ENCODE results near the gene RHOD.

RHOD gene

DNA sequence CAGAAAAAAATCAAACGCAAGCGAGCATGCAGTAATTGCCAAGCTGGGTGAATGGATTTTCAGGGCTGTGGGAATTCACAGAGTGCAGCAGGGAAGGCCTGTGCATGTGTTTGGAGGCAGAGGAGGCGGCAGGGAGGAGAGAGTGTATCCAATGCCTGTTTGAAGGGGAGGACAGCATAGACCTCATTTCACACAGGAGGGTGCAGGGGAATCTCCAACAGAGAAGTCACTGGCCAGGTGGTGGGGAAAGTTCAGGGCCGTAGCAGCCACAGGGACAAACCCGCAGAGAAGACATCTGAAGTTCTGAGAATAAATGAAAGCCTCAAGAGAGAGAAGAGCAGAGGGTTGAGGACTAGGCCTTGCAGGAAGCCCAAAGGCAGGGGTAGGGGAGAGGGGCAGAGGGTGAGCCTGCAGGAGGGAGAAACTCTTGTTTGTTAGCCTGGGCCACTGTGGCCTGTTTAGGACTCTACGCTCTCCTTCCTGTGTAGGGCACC, 43.2 kb downstream of the RHOD start:
- no peak overlapping the region for H3K4me3 ChIP-seq (ENCODE audit: low read depth, low read length)
- TF ChIP-seq, protein P1, sequence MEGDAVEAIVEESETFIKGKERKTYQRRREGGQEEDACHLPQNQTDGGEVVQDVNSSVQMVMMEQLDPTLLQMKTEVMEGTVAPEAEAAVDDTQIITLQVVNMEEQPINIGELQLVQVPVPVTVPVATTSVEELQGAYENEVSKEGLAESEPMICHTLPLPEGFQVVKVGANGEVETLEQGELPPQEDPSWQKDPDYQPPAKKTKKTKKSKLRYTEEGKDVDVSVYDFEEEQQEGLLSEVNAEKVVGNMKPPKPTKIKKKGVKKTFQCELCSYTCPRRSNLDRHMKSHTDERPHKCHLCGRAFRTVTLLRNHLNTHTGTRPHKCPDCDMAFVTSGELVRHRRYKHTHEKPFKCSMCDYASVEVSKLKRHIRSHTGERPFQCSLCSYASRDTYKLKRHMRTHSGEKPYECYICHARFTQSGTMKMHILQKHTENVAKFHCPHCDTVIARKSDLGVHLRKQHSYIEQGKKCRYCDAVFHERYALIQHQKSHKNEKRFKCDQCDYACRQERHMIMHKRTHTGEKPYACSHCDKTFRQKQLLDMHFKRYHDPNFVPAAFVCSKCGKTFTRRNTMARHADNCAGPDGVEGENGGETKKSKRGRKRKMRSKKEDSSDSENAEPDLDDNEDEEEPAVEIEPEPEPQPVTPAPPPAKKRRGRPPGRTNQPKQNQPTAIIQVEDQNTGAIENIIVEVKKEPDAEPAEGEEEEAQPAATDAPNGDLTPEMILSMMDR (IDR thresholded peaks at IDR 0.05; ENCODE audit: low read depth, low read length), result no peak

DNA sequence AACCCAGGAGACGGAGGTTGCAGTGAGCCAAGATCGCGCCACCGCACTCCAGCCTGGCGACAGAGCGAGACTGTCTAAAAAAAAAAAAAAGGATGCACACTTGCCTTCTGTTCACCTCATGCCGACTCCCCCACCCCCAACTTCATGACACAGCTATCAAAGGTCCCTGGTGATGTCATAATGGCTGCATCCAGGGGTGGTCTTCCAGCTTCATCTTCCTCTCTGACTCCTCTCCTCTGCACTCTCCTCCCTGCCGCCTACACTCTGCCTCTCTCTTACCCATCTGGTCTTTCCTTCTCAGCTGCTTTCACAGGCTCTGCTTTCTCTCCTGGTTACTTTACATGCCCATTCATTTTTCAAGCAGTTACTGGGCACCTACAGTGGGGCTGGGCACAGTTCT, 46.0 kb downstream of the RHOD start:
- TF ChIP-seq, protein P1 (IDR thresholded peaks at IDR 0.05; ENCODE audit: low read depth, low read length), result no peak
- no peak overlapping the region for H3K4me3 ChIP-seq (ENCODE audit: low read depth, low read length)

DNA sequence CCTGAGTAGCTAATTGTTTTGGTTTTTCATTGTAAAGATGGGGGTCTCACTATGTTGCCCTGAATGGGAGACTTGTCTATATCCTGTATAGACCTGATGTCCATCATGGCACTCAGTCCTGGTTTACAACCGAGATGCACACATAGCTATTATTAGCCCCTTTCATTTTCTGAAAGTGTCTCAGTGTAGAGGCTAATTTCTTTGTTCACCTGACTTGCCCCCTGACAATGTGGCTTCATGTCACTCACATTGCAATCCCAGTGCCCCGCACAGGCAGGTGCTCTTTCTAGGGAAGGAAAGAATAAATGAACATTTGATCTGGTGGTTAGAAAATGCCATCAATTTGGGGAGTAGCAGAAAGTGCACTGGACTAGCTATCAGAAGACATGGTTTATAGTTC, 49.3 kb downstream of the RHOD start:
- no peak overlapping the region for H3K4me3 ChIP-seq (ENCODE audit: low read depth, low read length)

DNA sequence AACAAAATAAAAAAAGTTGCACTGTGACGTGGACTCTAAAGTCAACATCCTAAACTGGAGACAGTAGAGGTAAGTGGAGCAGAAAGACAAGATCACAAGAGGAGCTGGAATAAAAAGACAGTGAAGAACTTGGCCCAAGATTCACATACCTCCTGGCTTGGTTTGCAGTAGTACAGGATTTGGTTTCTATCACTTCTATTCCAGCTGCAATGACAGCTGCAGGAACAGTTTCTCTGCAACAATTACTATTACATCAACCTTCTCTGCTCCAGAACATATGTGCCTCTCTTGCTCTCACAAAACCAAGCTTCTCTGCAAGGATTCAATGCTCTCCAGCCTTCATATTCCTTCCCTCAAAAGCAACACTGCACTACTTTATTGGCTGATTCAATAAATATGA, 54.6 kb downstream of the RHOD start:
- no peak overlapping the region for H3K4me3 ChIP-seq (ENCODE audit: low read depth, low read length)
- TF ChIP-seq, protein P1 (IDR thresholded peaks at IDR 0.05; ENCODE audit: low read depth, low read length), result no peak

More for the DNA sequence above, 49.3 kb downstream of the RHOD start:
- TF ChIP-seq, protein P1 (IDR thresholded peaks at IDR 0.05; ENCODE audit: low read depth, low read length), result no peak

DNA sequence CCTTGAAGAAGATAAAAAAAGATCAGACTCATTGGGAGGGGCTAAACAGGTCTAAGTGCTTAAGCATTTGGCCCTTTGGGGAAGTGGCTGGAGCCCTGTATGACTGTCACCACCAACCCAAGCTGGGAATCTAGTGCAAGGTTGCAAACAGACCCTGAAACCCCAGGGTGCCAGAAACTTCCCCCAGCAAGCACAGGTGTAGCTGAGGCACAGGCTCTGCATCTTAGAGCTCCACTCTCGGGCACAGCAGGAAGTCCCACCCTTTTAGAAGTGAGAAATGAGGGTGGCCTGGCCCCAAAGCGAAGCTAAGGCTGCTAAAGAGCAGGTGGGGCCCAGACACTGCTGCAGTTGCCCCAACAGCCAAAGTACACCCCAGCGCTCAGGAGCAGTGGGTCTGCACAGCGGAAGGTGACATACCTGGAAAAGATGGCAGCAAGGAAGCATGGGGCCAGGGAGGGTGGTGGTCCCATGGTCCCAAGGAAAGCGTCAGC, 56.6 kb downstream of the RHOD start:
- H3K4me3 ChIP-seq (ENCODE audit: low read depth, low read length), result no peak overlapping the region
- TF ChIP-seq, protein P1 (IDR thresholded peaks at IDR 0.05; ENCODE audit: low read depth, low read length), result no peak

DNA sequence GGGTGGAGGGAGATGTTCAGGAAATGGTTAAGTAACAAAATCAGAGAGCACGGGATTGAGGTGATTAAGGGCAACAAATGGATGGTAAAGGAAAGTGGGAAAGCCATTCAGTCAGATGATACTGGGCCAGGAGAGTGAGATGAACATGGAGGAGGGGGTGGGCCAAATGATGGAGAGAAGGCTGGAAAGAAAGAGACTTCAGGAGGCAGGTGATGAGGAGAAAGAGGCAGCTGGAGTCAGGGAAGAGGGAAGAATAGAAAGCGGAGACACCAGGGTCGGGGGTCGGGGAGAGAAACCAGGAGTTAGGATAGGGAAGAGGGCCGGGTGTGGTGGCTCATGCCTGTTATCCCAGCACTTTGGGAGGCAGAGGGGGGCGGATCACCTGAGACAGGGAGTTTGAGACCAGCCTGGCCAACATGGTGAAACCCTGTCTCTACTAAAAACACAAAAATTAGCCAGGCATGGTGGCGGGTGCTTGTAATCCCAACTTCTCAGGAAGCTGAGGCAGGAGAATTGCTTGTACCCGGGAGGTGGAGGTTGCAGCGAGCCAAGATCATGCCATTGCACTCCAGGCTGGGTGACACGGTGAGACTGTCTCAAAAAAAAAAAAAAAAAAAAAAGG, 57.7 kb downstream of the RHOD start:
- TF ChIP-seq, protein P1 (IDR thresholded peaks at IDR 0.05; ENCODE audit: low read depth, low read length), result no peak
- no peak overlapping the region for H3K4me3 ChIP-seq (ENCODE audit: low read depth, low read length)

DNA sequence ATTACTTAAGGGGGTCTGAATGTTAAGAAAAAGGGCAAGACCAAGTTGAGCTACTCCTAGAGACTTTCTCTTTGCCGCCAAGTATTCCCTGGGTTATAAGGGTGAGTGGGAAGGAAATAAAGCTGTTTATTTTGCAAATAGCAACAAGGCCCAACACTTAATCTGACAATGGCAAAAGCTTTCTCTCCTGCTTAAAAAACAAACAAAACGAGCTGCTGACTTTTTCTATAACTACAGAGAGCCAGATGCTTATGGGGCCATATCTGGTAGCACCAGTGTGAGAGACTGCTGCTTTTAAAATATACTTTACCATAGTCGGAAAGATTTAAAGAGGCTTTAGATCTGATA, 60.1 kb downstream of the RHOD start:
- H3K4me3 ChIP-seq (ENCODE audit: low read depth, low read length), result no peak overlapping the region
- TF ChIP-seq, protein P1 (IDR thresholded peaks at IDR 0.05; ENCODE audit: low read depth, low read length), result no peak

All from WI38 (cell line).